HEK293T (cell line): ENCODE data around the gene GOLPH3.

Experiments
- ARNT ChIP-seq: fragments of 450-650 bp; IDR thresholded peaks from 2 replicates; pipeline ENCODE4 v1.6.1; 2017; ENCODE audit warnings: mild to moderate bottlenecking
- BHLHE40 ChIP-seq: fragments of 450-650 bp; IDR thresholded peaks from 2 replicates; pipeline ENCODE4 v1.6.1; 2016; ENCODE audit warnings: mild to moderate bottlenecking, moderate library complexity, borderline replicate concordance
- FOXM1 ChIP-seq: fragments of 450-650 bp; IDR thresholded peaks from 2 replicates; pipeline ENCODE4 v1.6.1; 2017; ENCODE audit warnings: mild to moderate bottlenecking, borderline replicate concordance
- NFRKB ChIP-seq: fragments of 450-650 bp; IDR thresholded peaks from 2 replicates; pipeline ENCODE4 v1.6.1; 2016; ENCODE audit warnings: mild to moderate bottlenecking, moderate library complexity

DNA sequence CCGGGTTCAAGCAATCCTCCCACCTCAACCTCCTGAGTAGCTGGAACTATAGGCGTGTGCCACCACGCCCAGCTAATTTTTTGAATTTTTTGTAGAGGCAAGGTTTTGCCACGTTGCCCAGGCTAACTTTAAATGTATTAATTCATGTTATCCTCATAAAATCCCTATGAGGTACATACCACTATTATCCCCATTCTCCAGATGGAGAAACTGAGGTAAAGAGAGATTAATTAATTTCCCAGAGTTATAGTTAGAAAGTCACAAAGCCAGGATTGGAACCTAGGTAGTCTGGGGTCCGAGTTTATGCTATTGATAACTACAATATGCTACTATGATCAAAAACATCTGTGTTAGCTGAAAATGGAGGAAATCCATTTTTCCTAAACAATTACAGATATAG lies 31.9 kb upstream of the GOLPH3 start:
- no peak for TF ChIP-seq FOXM1
- no peak for TF ChIP-seq BHLHE40
- no peak for TF ChIP-seq ARNT
- TF ChIP-seq NFRKB: no peak
